K562 (cell line): ENCODE data around the gene BAD. TPM values are rescaled to one million over a fixed set of nuclear protein-coding genes. Genes with fewer than 3 reads are reported as not detected.

ENCODE experiments used
- ATAC-seq: fragments of 200-7000 bp; cut with Tn5 transposase; 3 replicates; pipeline ENCODE4 v1.9.1; 2020; ENCODE audit warnings: moderate library complexity
- BruUV-seq: library from RNA; stranded (reverse); fragments of 400-500 nt; replicated peaks from 2 replicates; lab custom pipeline; 2021; lab: Mats Ljungman, UMichigan
- CTCF ChIA-PET: fragments of 300-600 bp; formaldehyde crosslinking; extraction: SDS; loops from one replicate; lab custom pipeline; 2021; ENCODE audit warnings: low intra/inter-chr PET ratio; lab: Yijun Ruan, JAX
- POLR2A ChIA-PET: fragments of 300-600, 350-650 bp; sonication (Branson Sonifier 250); formaldehyde crosslinking; extraction: SDS; loops from one replicate; lab custom pipeline; 2021; ENCODE audit warnings: antibody characterized with exemption, inconsistent platforms; lab: Yijun Ruan, JAX
- DNase-seq, 4 experiments: peaks; one replicate each; pipeline versions ENCODE4 v3.0.0 to v3.0.0-alpha.2; 2011 to 2018; ENCODE audit warnings: low spot score in 3 of 4, mixed read lengths in 3 of 4; ENCODE audit errors: extremely low read depth in 1 of 4
- FAIRE-seq: peaks from 2 replicates; lab custom pipeline; 2011; peaks lifted over from hg19 to GRCh38; lab: Jason Lieb, UNC
- H2AFZ ChIP-seq: 2 replicates; pipeline ENCODE4 v1.6.0; 2011; ENCODE audit warnings: low read depth, low read length, control low read depth, inconsistent platforms
- H3K27ac ChIP-seq: fragments of 200-600 bp; 3 replicates; pipeline ENCODE4 v1.8.0; 2011; ENCODE audit warnings: low read depth, mild to moderate bottlenecking, control low read depth, inconsistent platforms, low read length, moderate library complexity, mixed read lengths; ENCODE audit errors: extremely low read depth
- H3K27me3 ChIP-seq, 2 experiments: fragments of 300-600 bp in 1 of 2; 2 replicates in 1 of 2; 3 replicates in 1 of 2; pipeline versions ENCODE4 v1.6.0 to v1.8.0; 2011; ENCODE audit warnings: inconsistent platforms in 2 of 2, low read length in 2 of 2, mild to moderate bottlenecking in 1 of 2, mixed read lengths in 1 of 2, moderate library complexity in 1 of 2; ENCODE audit not compliant: control insufficient read depth in 2 of 2, insufficient read depth in 2 of 2
- H3K36me3 ChIP-seq: fragments of 300-600 bp; 3 replicates; pipeline ENCODE4 v1.8.0; 2011; ENCODE audit warnings: mild to moderate bottlenecking, low read length, inconsistent platforms; ENCODE audit not compliant: control insufficient read depth, insufficient read depth
- H3K4me1 ChIP-seq, 2 experiments: fragments of 200-600 bp in 1 of 2; replicated peaks in 1 of 2; 2 replicates in 1 of 2; 3 replicates in 1 of 2; pipeline versions ENCODE4 v1.5.1 to v1.8.0; 2011; ENCODE audit warnings: inconsistent platforms in 2 of 2, low read length in 2 of 2, mild to moderate bottlenecking in 1 of 2, mixed read lengths in 1 of 2, moderate library complexity in 1 of 2; ENCODE audit not compliant: control insufficient read depth in 2 of 2, insufficient read depth in 2 of 2
- H3K4me2 ChIP-seq: 2 replicates; pipeline ENCODE4 v1.6.1; 2011; ENCODE audit warnings: low read length, control low read depth, inconsistent platforms, mixed read lengths; ENCODE audit not compliant: insufficient read depth
- H3K4me3 ChIP-seq: fragments of 200-600 bp; sonication (generic), shearing (Covaris generic); 2 replicates; pipeline ENCODE4 v1.5.1; 2016; ENCODE audit warnings: control low read depth, inconsistent platforms
- H3K79me2 ChIP-seq: fragments of 200-600 bp; 3 replicates; pipeline ENCODE4 v1.8.0; 2011; ENCODE audit warnings: low read length, inconsistent platforms; ENCODE audit not compliant: control insufficient read depth, insufficient read depth
- H3K9ac ChIP-seq, 2 experiments: 2 replicates each; pipeline versions ENCODE4 v1.6.0 to v1.6.1; 2011; ENCODE audit warnings: low read depth in 2 of 2, low read length in 2 of 2, control low read depth in 1 of 2, inconsistent platforms in 1 of 2, mild to moderate bottlenecking in 1 of 2, mixed read lengths in 1 of 2; ENCODE audit not compliant: insufficient read depth in 1 of 2
- H3K9me1 ChIP-seq: one replicate; pipeline ENCODE4 v1.6.0; 2011; ENCODE audit warnings: inconsistent platforms, mild to moderate bottlenecking, low read length, moderate library complexity; ENCODE audit not compliant: control insufficient read depth, insufficient read depth
- H3K9me3 ChIP-seq: replicated peaks from 2 replicates; pipeline ENCODE4 v1.5.1; 2011; ENCODE audit warnings: low read depth, low read length, inconsistent platforms; ENCODE audit not compliant: control insufficient read depth, insufficient read depth
- H4K20me1 ChIP-seq: replicated peaks from 2 replicates; pipeline ENCODE4 v1.6.1; 2011; ENCODE audit warnings: low read length, inconsistent platforms, mixed read lengths; ENCODE audit not compliant: control insufficient read depth, insufficient read depth
- HDAC1 ChIP-seq, 2 experiments: fragments of 450-650 bp; IDR thresholded peaks; 2 replicates each; pipeline ENCODE4 v1.6.1; 2016 to 2017; ENCODE audit warnings: inconsistent platforms in 1 of 2, mild to moderate bottlenecking in 1 of 2, moderate library complexity in 1 of 2
- MITF ChIP-seq: IDR thresholded peaks from 2 replicates; pipeline ENCODE4 v1.6.1; 2014; ENCODE audit warnings: antibody characterized with exemption
- POLR2A ChIP-seq: fragments of 450-650 bp; conservative IDR thresholded peaks from 2 replicates; pipeline ENCODE4 v1.6.1; 2016
- SIX5 ChIP-seq, 2 experiments: IDR thresholded peaks; 2 replicates each; pipeline ENCODE4 v1.6.1; 2011; ENCODE audit warnings: low read length in 2 of 2, borderline replicate concordance in 1 of 2, low read depth in 1 of 2, mild to moderate bottlenecking in 1 of 2, moderate library complexity in 1 of 2; ENCODE audit not compliant: insufficient read depth in 1 of 2
- SOX6 ChIP-seq: fragments of 450-650 bp; IDR thresholded peaks from 2 replicates; pipeline ENCODE4 v1.6.1; 2014; ENCODE audit warnings: mild to moderate bottlenecking
- SPI1 ChIP-seq: IDR thresholded peaks from 2 replicates; pipeline ENCODE4 v1.6.1; 2011; ENCODE audit warnings: low read depth, low read length, control low read depth, borderline replicate concordance
- STAG1 ChIP-seq: sonication (generic); formaldehyde crosslinking; IDR thresholded peaks from 2 replicates; pipeline ENCODE4 v1.5.0; 2020; ENCODE audit warnings: missing genetic modification reagents, borderline replicate concordance
- TRIM24 ChIP-seq, 2 experiments: fragments of 450-650 bp; IDR thresholded peaks; 2 replicates each; pipeline ENCODE4 v1.6.1; 2016
- ZFPM2 ChIP-seq: fragments of 250-450 bp; sonication (Bioruptor Pico); IDR thresholded peaks from 2 replicates; pipeline ENCODE4 v1.5.1; 2022; ENCODE audit warnings: mild to moderate bottlenecking
- ZNF699 ChIP-seq: fragments of 250-450 bp; sonication (Bioruptor Pico); IDR thresholded peaks from 2 replicates; pipeline ENCODE4 v1.8.0; 2021; ENCODE audit warnings: mild to moderate bottlenecking, moderate library complexity; ENCODE audit not compliant: insufficient replicate concordance
- ZNF717 ChIP-seq: fragments of 250-450 bp; sonication (Bioruptor Pico); IDR thresholded peaks from 2 replicates; pipeline ENCODE4 v1.5.0; 2021
- WGBS: fragments of 100-300 bp; shearing (Covaris generic); methylation state at CpG from one replicate; pipeline ENCODE4 v1.1.6; 2016; ENCODE audit warnings: low coverage, mixed read lengths; ENCODE audit not compliant: insufficient coverage; ENCODE audit errors: missing lambda C conversion rate; 5-methylcytosine and 5-hydroxymethylcytosine counted together
- in situ Hi-C: fragments of 300-500 bp; cut with MboI; formaldehyde crosslinking; loops from 4 replicates; pipeline ENCODE4 v1.15.0; 2018; ENCODE audit warnings: inconsistent platforms, mixed read lengths
- intact Hi-C: fragments of 100-400 bp; cut with micrococcal nuclease; formaldehyde crosslinking; loops from 2 replicates; pipeline ENCODE4 v1.14.2; 2022
- polyA plus RNA-seq, 8 experiments: library from polyadenylated mRNA; depleted of rRNA in 4 of 8; stranded (reverse) in 5 of 8; unstranded in 3 of 8; fragments of >200 nt; fragmentation: Nextera tagmentation in 2 of 8; fragmentation: Illumina TruSeq in 1 of 8; extraction: Ambion mirVana in 2 of 8; extraction: Trizol in 1 of 8; gene quantifications; 2 replicates each; pipeline versions ENCODE4 v1.2.1 to v1.2.3, GENCODE V29; 2011 to 2014; ENCODE audit warnings: inconsistent platforms in 1 of 8, missing spikeins in 1 of 8
- total RNA-seq, 7 experiments: library from RNA; depleted of rRNA in 6 of 7; stranded (reverse); fragments of >200 nt in 6 of 7; fragmentation: Illumina TruSeq in 2 of 7; extraction: Trizol in 2 of 7; gene quantifications; 2 replicates each; pipeline versions ENCODE4 v1.2.1 to v1.2.3, GENCODE V29; 2011 to 2021; ENCODE audit warnings: low replicate concordance in 1 of 7
- TF ChIP-seq, protein P1 (sequence below), 2 experiments: fragments of 450-650 bp; IDR thresholded peaks; 2 replicates each; pipeline ENCODE4 v1.6.1; 2016
- TF ChIP-seq, protein P2 (sequence below), 2 experiments: IDR thresholded peaks; 2 replicates each; pipeline ENCODE4 v1.6.1; 2011; ENCODE audit warnings: borderline replicate concordance in 1 of 2, control low read depth in 1 of 2, low read depth in 1 of 2, low read length in 1 of 2, mild to moderate bottlenecking in 1 of 2, mixed read lengths in 1 of 2, moderate library complexity in 1 of 2; ENCODE audit not compliant: insufficient read depth in 1 of 2, insufficient read length in 1 of 2, poor library complexity in 1 of 2, severe bottlenecking in 1 of 2; ENCODE audit errors: extremely low read depth in 1 of 2
- TF ChIP-seq, protein P3 (sequence below), 2 experiments: IDR thresholded peaks; 2 replicates each; pipeline ENCODE4 v1.6.1; 2012; ENCODE audit warnings: improper control_type of control experiment in 2 of 2, low read depth in 2 of 2, low read length in 2 of 2, borderline replicate concordance in 1 of 2
- TF ChIP-seq, protein P4 (sequence below): sonication (generic); formaldehyde crosslinking; IDR thresholded peaks from 2 replicates; pipeline ENCODE4 v1.8.1; 2023; ENCODE audit warnings: mild to moderate bottlenecking, missing genetic modification reagents

The BAD gene
- total and polyA plus RNA-seq, 9 of the 15 experiments (the other 6 are each of a cell fraction or from before 2014, with no cell fraction given), result 0.61 to 45.6 (median 11.8) TPM

- FAIRE-seq (no peak), ATAC-seq (no peak), DNase-seq (no peak)
- CTCF ChIA-PET, result no interaction called here
- in situ Hi-C loops (no loop called here), intact Hi-C loops (no loop called here)
- no peaks in the 10 kb centered on the region for H3K27me3 ChIP-seq
- no peaks in the 10 kb centered on the region for H3K9me1 ChIP-seq
- H2AFZ ChIP-seq, result no peak overlapping the region
- no peak overlapping the region for H3K4me2 ChIP-seq
- H3K36me3 ChIP-seq, result peaks cover 90% of the 10 kb centered on the region
- no TSS peak for BruUV-seq
- H3K9me3 ChIP-seq, result no peaks in the 10 kb centered on the region
- POLR2A ChIA-PET, result interaction anchor here (1.2 kb wide), 2 partner anchors 9 to 15 kb away, joined by 5 to 7 read pairs; partner anchors contain the start of gene PLCB3
- H3K4me1 ChIP-seq, result peaks cover 0 to 51% of the 10 kb centered on the region in 2 experiments; a peak in 2 of 5 replicates
- H3K79me2 ChIP-seq, result no peaks in the 10 kb centered on the region
- 0 out of 2 replicates have a peak, but pooled peaks cover 4% of the 10 kb centered on the region for H4K20me1 ChIP-seq
- H3K27ac ChIP-seq, result no peak overlapping the region
- WGBS, result 95% methylated on average over 6 of the region's 6 CpGs
- H3K9ac ChIP-seq, result no peak overlapping the region
- no peak overlapping the region for H3K4me3 ChIP-seq
- TF ChIP-seq, protein P1, sequence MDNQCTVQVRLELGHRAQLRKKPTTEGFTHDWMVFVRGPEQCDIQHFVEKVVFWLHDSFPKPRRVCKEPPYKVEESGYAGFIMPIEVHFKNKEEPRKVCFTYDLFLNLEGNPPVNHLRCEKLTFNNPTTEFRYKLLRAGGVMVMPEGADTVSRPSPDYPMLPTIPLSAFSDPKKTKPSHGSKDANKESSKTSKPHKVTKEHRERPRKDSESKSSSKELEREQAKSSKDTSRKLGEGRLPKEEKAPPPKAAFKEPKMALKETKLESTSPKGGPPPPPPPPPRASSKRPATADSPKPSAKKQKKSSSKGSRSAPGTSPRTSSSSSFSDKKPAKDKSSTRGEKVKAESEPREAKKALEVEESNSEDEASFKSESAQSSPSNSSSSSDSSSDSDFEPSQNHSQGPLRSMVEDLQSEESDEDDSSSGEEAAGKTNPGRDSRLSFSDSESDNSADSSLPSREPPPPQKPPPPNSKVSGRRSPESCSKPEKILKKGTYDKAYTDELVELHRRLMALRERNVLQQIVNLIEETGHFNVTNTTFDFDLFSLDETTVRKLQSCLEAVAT (IDR thresholded peaks at IDR 0.05), result no peak
- TF ChIP-seq HDAC1 (IDR thresholded peaks at IDR 0.05) (no peak), SIX5 (IDR thresholded peaks at IDR 0.05; ENCODE audit: borderline replicate concordance in 1 of 2, insufficient read depth in 1 of 2, low read depth in 1 of 2, low read length in 2 of 2) (no peak), SOX6 (no peak), POLR2A (0 out of 2 replicates have a peak, but pooled peaks have one; percentile 11), SPI1 (no peak), TRIM24 (IDR thresholded peaks at IDR 0.05) (no peak), ZNF717 (no peak), ZNF699 (CRISPR knock-in tag) (no peak), STAG1 (CRISPR knock-in tag) (peak; percentile 13; the same call in 1 of the 2 replicates), MITF (no peak), ZFPM2 (CRISPR knock-in tag) (no peak)
- TF ChIP-seq, protein P2, sequence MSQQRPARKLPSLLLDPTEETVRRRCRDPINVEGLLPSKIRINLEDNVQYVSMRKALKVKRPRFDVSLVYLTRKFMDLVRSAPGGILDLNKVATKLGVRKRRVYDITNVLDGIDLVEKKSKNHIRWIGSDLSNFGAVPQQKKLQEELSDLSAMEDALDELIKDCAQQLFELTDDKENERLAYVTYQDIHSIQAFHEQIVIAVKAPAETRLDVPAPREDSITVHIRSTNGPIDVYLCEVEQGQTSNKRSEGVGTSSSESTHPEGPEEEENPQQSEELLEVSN (IDR thresholded peaks at IDR 0.05; ENCODE audit: borderline replicate concordance in 1 of 2, extremely low read depth in 1 of 2, insufficient read depth in 1 of 2, insufficient read length in 1 of 2, low read depth in 1 of 2, low read length in 1 of 2, poor library complexity in 1 of 2, severe bottlenecking in 1 of 2), result no peak
- TF ChIP-seq, protein P3, sequence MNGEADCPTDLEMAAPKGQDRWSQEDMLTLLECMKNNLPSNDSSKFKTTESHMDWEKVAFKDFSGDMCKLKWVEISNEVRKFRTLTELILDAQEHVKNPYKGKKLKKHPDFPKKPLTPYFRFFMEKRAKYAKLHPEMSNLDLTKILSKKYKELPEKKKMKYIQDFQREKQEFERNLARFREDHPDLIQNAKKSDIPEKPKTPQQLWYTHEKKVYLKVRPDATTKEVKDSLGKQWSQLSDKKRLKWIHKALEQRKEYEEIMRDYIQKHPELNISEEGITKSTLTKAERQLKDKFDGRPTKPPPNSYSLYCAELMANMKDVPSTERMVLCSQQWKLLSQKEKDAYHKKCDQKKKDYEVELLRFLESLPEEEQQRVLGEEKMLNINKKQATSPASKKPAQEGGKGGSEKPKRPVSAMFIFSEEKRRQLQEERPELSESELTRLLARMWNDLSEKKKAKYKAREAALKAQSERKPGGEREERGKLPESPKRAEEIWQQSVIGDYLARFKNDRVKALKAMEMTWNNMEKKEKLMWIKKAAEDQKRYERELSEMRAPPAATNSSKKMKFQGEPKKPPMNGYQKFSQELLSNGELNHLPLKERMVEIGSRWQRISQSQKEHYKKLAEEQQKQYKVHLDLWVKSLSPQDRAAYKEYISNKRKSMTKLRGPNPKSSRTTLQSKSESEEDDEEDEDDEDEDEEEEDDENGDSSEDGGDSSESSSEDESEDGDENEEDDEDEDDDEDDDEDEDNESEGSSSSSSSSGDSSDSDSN (IDR thresholded peaks at IDR 0.05; ENCODE audit: borderline replicate concordance in 1 of 2, low read depth in 2 of 2, low read length in 2 of 2), result no peak
- TF ChIP-seq, protein P4, sequence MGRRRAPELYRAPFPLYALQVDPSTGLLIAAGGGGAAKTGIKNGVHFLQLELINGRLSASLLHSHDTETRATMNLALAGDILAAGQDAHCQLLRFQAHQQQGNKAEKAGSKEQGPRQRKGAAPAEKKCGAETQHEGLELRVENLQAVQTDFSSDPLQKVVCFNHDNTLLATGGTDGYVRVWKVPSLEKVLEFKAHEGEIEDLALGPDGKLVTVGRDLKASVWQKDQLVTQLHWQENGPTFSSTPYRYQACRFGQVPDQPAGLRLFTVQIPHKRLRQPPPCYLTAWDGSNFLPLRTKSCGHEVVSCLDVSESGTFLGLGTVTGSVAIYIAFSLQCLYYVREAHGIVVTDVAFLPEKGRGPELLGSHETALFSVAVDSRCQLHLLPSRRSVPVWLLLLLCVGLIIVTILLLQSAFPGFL (CRISPR knock-in tag), result no peak
Measured at GRCh38 chr11:64260147-64260708, 24.2 kb downstream of the BAD start.
